ENCODE measurements around the gene IL9. TPM values are rescaled to one million over a fixed set of nuclear protein-coding genes. Genes with fewer than 3 reads are reported as not detected.
A peak's percentile ranks its signal among the peaks of the same experiment; 100 is the strongest.

The IL9 gene
- total and polyA plus RNA-seq, 2 donors = 0.52 to 2.7 TPM

DNA sequence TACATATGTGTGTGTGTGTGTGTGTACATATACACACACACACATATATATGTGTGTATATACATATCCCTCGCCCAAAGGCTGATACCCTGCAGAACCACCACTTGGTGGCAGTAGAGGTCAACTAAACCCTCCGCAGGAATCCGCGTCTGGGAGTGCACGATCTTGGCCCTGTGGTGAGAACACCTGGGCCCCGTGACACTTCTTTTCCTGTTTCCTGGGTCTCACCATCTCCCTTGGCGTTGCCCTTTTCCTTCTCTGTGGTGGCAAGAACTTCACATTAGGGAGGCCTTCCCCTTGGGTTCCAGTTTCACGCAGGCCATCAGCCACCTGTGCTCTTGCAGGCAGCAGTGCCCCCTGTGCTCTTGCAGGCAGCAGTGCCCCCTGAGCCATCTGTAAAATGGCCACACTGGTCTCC is 8.2 kb downstream of the IL9 start:
- Histone ChIP-seq H3K27me3 (ENCODE audit: control insufficient read depth in 2 of 2, insufficient read depth in 1 of 2, low read length in 1 of 2) (peaks cover 0 to 16% of the 10 kb centered on the region in 2 donors), H3K27ac (ENCODE audit: low read depth in 1 of 2, low read length in 1 of 2) (no peak overlapping the region), H3K9me3 (ENCODE audit: control insufficient read depth in 2 of 2, insufficient read depth in 1 of 2, low read length in 1 of 2) (no peaks in the 10 kb centered on the region), H3K4me3 (ENCODE audit: low read length in 2 of 2) (no peak overlapping the region), H3K36me3 (ENCODE audit: control insufficient read depth in 2 of 2, insufficient read depth in 2 of 2, low read length in 1 of 2) (no peaks in the 10 kb centered on the region), H3K4me1 (ENCODE audit: control insufficient read depth in 2 of 2, insufficient read depth in 2 of 2, low read length in 2 of 2) (peaks cover 0 to 7% of the 10 kb centered on the region in 2 donors)
- peak; percentile 48 to 83 (median 62) for DNase-seq (ENCODE audit: low read depth in 6 of 9, low spot score in 9 of 9)
- 2% methylated on average over 8 of the region's 8 CpGs for WGBS

DNA sequence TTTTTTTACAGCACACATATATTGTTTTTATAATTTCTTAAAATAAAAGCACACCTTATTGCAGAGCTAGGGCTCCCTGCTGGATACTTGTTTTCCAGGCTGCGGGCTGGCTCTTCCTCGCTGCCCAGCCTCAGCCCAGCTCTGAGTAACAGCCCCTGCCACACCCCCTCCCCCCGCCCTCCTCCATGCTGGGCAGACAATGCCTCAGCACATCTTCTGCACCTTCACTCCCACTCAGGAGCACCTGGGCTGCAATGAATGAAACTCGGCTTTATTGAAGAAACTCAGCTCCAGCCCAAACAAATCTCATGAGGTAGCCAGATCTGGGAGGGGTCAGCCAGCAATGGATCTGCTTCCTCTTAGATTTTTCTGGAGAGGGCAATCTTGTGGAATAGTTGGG is 9.5 kb downstream of the IL9 start:
- no peak for DNase-seq (ENCODE audit: low read depth in 6 of 9, low spot score in 9 of 9)
- Histone ChIP-seq H3K27ac (ENCODE audit: low read depth in 1 of 2, low read length in 1 of 2) (no peak overlapping the region), H3K36me3 (ENCODE audit: control insufficient read depth in 2 of 2, insufficient read depth in 2 of 2, low read length in 1 of 2) (no peaks in the 10 kb centered on the region), H3K4me1 (ENCODE audit: control insufficient read depth in 2 of 2, insufficient read depth in 2 of 2, low read length in 2 of 2) (peaks cover 0 to 5% of the 10 kb centered on the region in 2 donors), H3K9me3 (ENCODE audit: control insufficient read depth in 2 of 2, insufficient read depth in 1 of 2, low read length in 1 of 2) (no peaks in the 10 kb centered on the region), H3K27me3 (ENCODE audit: control insufficient read depth in 2 of 2, insufficient read depth in 1 of 2, low read length in 1 of 2) (peaks cover 0 to 17% of the 10 kb centered on the region in 2 donors), H3K4me3 (ENCODE audit: low read length in 2 of 2) (no peak overlapping the region)
- WGBS = 56% methylated on average over 4 of the region's 4 CpGs

DNA sequence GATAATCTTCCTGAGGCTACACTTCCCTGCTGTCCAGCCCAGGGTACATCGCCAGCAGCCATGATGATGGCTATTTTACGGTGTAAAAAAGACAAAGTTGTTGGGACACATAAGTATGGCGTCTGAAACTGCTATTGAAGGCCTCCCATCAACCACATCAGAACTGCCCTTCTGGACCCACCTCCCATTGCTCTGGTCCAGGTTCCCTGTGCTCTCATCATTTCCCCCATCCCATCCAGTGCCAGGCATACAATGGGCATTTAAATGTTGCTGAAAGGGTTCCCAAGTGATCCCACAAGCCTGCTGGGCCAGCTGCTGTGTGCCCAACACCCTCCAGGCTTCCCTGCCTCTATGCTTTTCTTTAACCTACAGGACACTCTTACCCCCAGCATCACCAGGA is 10.6 kb downstream of the IL9 start:
- DNase-seq (ENCODE audit: low read depth in 6 of 9, low spot score in 9 of 9) = no peak
- Histone ChIP-seq H3K9me3 (ENCODE audit: control insufficient read depth in 2 of 2, insufficient read depth in 1 of 2, low read length in 1 of 2) (no peaks in the 10 kb centered on the region), H3K4me1 (ENCODE audit: control insufficient read depth in 2 of 2, insufficient read depth in 2 of 2, low read length in 2 of 2) (peaks cover 0 to 5% of the 10 kb centered on the region in 2 donors), H3K36me3 (ENCODE audit: control insufficient read depth in 2 of 2, insufficient read depth in 2 of 2, low read length in 1 of 2) (no peaks in the 10 kb centered on the region), H3K4me3 (ENCODE audit: low read length in 2 of 2) (no peak overlapping the region), H3K27ac (ENCODE audit: low read depth in 1 of 2, low read length in 1 of 2) (no peak overlapping the region), H3K27me3 (ENCODE audit: control insufficient read depth in 2 of 2, insufficient read depth in 1 of 2, low read length in 1 of 2) (peaks cover 0 to 16% of the 10 kb centered on the region in 2 donors)
- WGBS = 94% methylated on average over 3 of the region's 3 CpGs

DNA sequence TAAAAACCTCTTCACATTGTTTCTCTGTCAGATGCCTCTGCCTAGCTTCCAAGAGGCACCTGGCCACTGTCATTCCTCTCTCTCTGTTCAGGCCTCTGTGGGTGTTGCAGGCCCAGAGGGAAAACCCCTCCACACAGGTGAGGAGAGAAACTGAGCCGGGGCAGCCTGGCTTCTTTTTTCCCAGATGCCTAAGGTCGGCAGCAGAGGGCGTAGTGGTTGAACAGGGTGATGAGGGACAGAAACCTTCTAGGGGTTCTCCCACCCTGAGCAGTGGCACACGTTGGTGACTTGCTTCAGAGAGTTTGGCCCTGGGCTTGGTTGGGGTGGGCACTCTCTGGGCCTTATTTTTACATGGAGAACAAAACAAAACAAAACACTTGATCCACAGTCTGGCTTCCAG is 12.2 kb downstream of the IL9 start:
- DNase-seq (ENCODE audit: low read depth in 6 of 9, low spot score in 9 of 9) = no peak
- no peak overlapping the region for H3K4me3 ChIP-seq (ENCODE audit: low read length in 2 of 2)
- WGBS = 49% methylated on average over 4 of the region's 4 CpGs
- H3K9me3 ChIP-seq (ENCODE audit: control insufficient read depth in 2 of 2, insufficient read depth in 1 of 2, low read length in 1 of 2) = no peaks in the 10 kb centered on the region
- H3K27ac ChIP-seq (ENCODE audit: low read depth in 1 of 2, low read length in 1 of 2) = no peak overlapping the region
- peaks cover 0 to 5% of the 10 kb centered on the region in 2 donors for H3K4me1 ChIP-seq (ENCODE audit: control insufficient read depth in 2 of 2, insufficient read depth in 2 of 2, low read length in 2 of 2)
- H3K36me3 ChIP-seq (ENCODE audit: control insufficient read depth in 2 of 2, insufficient read depth in 2 of 2, low read length in 1 of 2) = no peaks in the 10 kb centered on the region
- peaks cover 0 to 11% of the 10 kb centered on the region in 2 donors for H3K27me3 ChIP-seq (ENCODE audit: control insufficient read depth in 2 of 2, insufficient read depth in 1 of 2, low read length in 1 of 2)

- H3K27ac ChIP-seq (ENCODE audit: low read depth in 1 of 2, low read length in 1 of 2) = no peak overlapping the region
- no peak for DNase-seq (ENCODE audit: low read depth in 6 of 9, low spot score in 9 of 9)
- H3K4me3 ChIP-seq (ENCODE audit: low read length in 2 of 2) = no peak overlapping the region
- peaks cover 0 to 5% of the 10 kb centered on the region in 2 donors for H3K4me1 ChIP-seq (ENCODE audit: control insufficient read depth in 2 of 2, insufficient read depth in 2 of 2, low read length in 2 of 2)
- WGBS = 92% methylated on average over 3 of the region's 3 CpGs
- H3K9me3 ChIP-seq (ENCODE audit: control insufficient read depth in 2 of 2, insufficient read depth in 1 of 2, low read length in 1 of 2) = no peaks in the 10 kb centered on the region
- H3K27me3 ChIP-seq (ENCODE audit: control insufficient read depth in 2 of 2, insufficient read depth in 1 of 2, low read length in 1 of 2) = peaks cover 0 to 7% of the 10 kb centered on the region in 2 donors
- no peaks in the 10 kb centered on the region for H3K36me3 ChIP-seq (ENCODE audit: control insufficient read depth in 2 of 2, insufficient read depth in 2 of 2, low read length in 1 of 2)
These were observed 12.6 kb downstream of the IL9 start for GRCh38 chr5:135883026-135883425.

DNA sequence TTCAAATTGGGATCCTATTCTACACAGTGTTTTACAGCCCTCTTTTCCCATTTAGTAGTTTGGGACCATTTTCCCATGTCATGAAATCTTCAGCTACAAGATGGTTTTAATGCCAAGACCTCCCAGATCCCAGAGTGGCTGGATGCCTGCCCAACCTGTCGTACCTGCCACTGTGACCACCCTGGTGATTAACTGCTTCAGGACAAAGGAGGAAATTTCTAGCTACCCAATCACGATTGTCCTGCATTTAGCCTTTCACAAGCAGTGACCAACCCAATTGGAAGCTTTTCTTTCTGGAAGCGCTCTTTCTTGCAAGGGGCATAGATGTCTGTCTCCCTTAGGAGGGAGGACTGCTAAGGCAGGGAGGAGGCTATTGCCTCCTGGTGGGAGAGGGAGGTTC is 13.8 kb downstream of the IL9 start:
- peaks cover 0 to 6% of the 10 kb centered on the region in 2 donors for H3K27me3 ChIP-seq (ENCODE audit: control insufficient read depth in 2 of 2, insufficient read depth in 1 of 2, low read length in 1 of 2)
- 82% methylated on average over 3 of the region's 3 CpGs for WGBS
- DNase-seq (ENCODE audit: low read depth in 6 of 9, low spot score in 9 of 9) = no peak

GRCh38 chr5:135881244-135881643 is 14.4 kb downstream of the IL9 start:
- H3K9me3 ChIP-seq (ENCODE audit: control insufficient read depth in 2 of 2, insufficient read depth in 1 of 2, low read length in 1 of 2) = no peaks in the 10 kb centered on the region
- H3K4me1 ChIP-seq (ENCODE audit: control insufficient read depth in 2 of 2, insufficient read depth in 2 of 2, low read length in 2 of 2) = no peaks in the 10 kb centered on the region
- H3K27me3 ChIP-seq (ENCODE audit: control insufficient read depth in 2 of 2, insufficient read depth in 1 of 2, low read length in 1 of 2) = peaks cover 0 to 6% of the 10 kb centered on the region in 2 donors
- 88% methylated on average over 4 of the region's 4 CpGs for WGBS
- DNase-seq (ENCODE audit: low read depth in 6 of 9, low spot score in 9 of 9) = no peak
- H3K27ac ChIP-seq (ENCODE audit: low read depth in 1 of 2, low read length in 1 of 2) = no peak overlapping the region
- H3K36me3 ChIP-seq (ENCODE audit: control insufficient read depth in 2 of 2, insufficient read depth in 2 of 2, low read length in 1 of 2) = no peaks in the 10 kb centered on the region
- no peak overlapping the region for H3K4me3 ChIP-seq (ENCODE audit: low read length in 2 of 2)

More for the DNA sequence above, 13.8 kb downstream of the IL9 start:
- Histone ChIP-seq H3K4me1 (ENCODE audit: control insufficient read depth in 2 of 2, insufficient read depth in 2 of 2, low read length in 2 of 2) (no peaks in the 10 kb centered on the region), H3K36me3 (ENCODE audit: control insufficient read depth in 2 of 2, insufficient read depth in 2 of 2, low read length in 1 of 2) (no peaks in the 10 kb centered on the region), H3K4me3 (ENCODE audit: low read length in 2 of 2) (no peak overlapping the region), H3K27ac (ENCODE audit: low read depth in 1 of 2, low read length in 1 of 2) (no peak overlapping the region), H3K9me3 (ENCODE audit: control insufficient read depth in 2 of 2, insufficient read depth in 1 of 2, low read length in 1 of 2) (no peaks in the 10 kb centered on the region)

- whole genome bisulfite sequencing = 89% methylated on average over 7 of the region's 7 CpGs
- Histone ChIP-seq H3K27ac (ENCODE audit: low read depth in 1 of 2, low read length in 1 of 2) (no peak overlapping the region), H3K27me3 (ENCODE audit: control insufficient read depth in 2 of 2, insufficient read depth in 1 of 2, low read length in 1 of 2) (peaks cover 0 to 6% of the 10 kb centered on the region in 2 donors), H3K4me3 (ENCODE audit: low read length in 2 of 2) (no peak overlapping the region), H3K4me1 (ENCODE audit: control insufficient read depth in 2 of 2, insufficient read depth in 2 of 2, low read length in 2 of 2) (no peaks in the 10 kb centered on the region), H3K36me3 (ENCODE audit: control insufficient read depth in 2 of 2, insufficient read depth in 2 of 2, low read length in 1 of 2) (no peaks in the 10 kb centered on the region), H3K9me3 (ENCODE audit: control insufficient read depth in 2 of 2, insufficient read depth in 1 of 2, low read length in 1 of 2) (no peaks in the 10 kb centered on the region)
- DNase-seq (ENCODE audit: low read depth in 6 of 9, low spot score in 9 of 9) = no peak
These were observed 14.8 kb downstream of the IL9 start for GRCh38 chr5:135880801-135881200.

DNA sequence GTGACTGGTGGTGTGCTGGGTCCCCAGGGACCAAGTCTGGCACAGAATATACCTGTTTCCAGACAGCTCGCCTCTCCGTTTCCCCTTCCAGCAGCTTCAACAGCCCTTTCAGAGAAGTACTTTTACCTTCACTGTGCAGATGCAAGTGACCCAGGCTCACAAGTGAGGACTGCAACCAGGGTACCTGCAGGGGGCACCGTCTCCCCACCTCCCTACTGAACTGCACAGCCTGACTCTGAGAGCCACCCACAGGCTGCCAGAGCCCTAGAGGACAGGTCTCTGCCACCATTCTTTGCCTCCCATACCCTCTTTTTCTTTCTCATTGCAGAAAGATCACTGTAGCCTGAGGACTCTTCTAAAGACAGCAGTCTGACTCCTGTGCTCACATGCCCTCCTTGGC is 15.4 kb downstream of the IL9 start:
- no peak for DNase-seq (ENCODE audit: low read depth in 6 of 9, low spot score in 9 of 9)
- no peaks in the 10 kb centered on the region for H3K4me1 ChIP-seq (ENCODE audit: control insufficient read depth in 2 of 2, insufficient read depth in 2 of 2, low read length in 2 of 2)
- 65% methylated on average over 3 of the region's 3 CpGs for WGBS
- H3K27me3 ChIP-seq (ENCODE audit: control insufficient read depth in 2 of 2, insufficient read depth in 1 of 2, low read length in 1 of 2) = peaks cover 0 to 6% of the 10 kb centered on the region in 2 donors
- H3K9me3 ChIP-seq (ENCODE audit: control insufficient read depth in 2 of 2, insufficient read depth in 1 of 2, low read length in 1 of 2) = no peaks in the 10 kb centered on the region
- no peaks in the 10 kb centered on the region for H3K36me3 ChIP-seq (ENCODE audit: control insufficient read depth in 2 of 2, insufficient read depth in 2 of 2, low read length in 1 of 2)
- no peak overlapping the region for H3K27ac ChIP-seq (ENCODE audit: low read depth in 1 of 2, low read length in 1 of 2)
- no peak overlapping the region for H3K4me3 ChIP-seq (ENCODE audit: low read length in 2 of 2)

DNA sequence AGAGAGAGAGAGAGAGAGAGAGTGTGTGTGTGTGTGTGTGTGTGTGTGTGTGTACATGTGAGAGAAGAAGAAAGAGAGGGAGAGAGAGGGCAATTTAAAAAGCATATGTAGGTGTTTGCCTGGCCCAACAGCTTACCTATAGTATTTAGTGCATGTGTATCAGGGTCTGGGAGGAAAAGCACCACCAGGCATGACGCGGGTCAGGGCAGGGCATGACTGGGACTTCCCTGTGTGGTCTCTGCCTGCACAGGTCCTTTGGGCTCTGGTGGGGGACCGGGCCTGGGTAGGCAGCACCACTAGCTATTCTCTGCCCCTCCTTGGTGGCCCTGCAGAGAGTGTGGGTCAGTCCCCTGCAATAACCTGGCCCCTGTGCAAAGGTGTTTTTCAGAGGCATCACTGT is 16.1 kb downstream of the IL9 start:
- Histone ChIP-seq H3K4me1 (ENCODE audit: control insufficient read depth in 2 of 2, insufficient read depth in 2 of 2, low read length in 2 of 2) (no peaks in the 10 kb centered on the region), H3K27ac (ENCODE audit: low read depth in 1 of 2, low read length in 1 of 2) (no peak overlapping the region), H3K4me3 (ENCODE audit: low read length in 2 of 2) (no peak overlapping the region), H3K9me3 (ENCODE audit: control insufficient read depth in 2 of 2, insufficient read depth in 1 of 2, low read length in 1 of 2) (no peaks in the 10 kb centered on the region), H3K36me3 (ENCODE audit: control insufficient read depth in 2 of 2, insufficient read depth in 2 of 2, low read length in 1 of 2) (no peaks in the 10 kb centered on the region), H3K27me3 (ENCODE audit: control insufficient read depth in 2 of 2, insufficient read depth in 1 of 2, low read length in 1 of 2) (peaks cover 0 to 6% of the 10 kb centered on the region in 2 donors)
- 98% methylated on average over 3 of the region's 3 CpGs for WGBS
- DNase-seq (ENCODE audit: low read depth in 6 of 9, low spot score in 9 of 9) = no peak
